ENCODE measurements around the gene PGS1.

DNA sequence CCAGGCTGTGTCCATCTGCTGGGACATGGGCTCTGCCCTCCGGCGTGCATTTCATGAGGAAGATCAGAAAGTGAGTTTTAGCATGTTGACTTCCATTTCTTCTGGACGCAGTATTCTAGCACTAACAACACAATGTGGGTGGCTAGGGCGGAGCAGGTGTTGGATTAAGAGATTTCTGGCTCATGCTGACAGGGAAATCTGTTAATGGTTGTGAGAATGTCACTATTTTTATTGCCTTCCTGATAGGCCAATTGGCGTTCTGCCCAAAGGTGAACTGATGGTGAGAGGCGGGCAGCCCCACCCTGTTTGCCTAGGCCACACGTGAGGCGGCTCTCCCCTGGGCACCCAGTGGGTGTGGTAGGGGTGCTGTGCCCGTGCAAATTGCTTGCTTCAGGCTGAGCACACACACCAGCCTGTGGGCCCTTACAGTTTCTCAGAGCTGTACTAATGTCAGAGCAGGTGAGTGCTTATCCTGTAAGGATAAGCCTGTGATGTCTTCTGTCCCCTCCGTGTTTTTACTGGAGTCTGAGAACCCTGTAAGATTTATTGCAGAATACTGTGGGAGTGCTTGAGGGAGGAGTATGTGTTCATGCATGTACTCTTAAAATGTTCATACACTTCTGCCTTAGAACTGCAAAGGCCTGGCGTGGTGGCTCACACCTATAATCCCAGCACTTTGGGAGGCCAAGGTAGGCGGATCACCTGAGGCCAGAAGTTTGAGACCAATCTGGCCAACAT is 30.9 kb downstream of the PGS1 start:
- TF ChIP-seq, protein P1, sequence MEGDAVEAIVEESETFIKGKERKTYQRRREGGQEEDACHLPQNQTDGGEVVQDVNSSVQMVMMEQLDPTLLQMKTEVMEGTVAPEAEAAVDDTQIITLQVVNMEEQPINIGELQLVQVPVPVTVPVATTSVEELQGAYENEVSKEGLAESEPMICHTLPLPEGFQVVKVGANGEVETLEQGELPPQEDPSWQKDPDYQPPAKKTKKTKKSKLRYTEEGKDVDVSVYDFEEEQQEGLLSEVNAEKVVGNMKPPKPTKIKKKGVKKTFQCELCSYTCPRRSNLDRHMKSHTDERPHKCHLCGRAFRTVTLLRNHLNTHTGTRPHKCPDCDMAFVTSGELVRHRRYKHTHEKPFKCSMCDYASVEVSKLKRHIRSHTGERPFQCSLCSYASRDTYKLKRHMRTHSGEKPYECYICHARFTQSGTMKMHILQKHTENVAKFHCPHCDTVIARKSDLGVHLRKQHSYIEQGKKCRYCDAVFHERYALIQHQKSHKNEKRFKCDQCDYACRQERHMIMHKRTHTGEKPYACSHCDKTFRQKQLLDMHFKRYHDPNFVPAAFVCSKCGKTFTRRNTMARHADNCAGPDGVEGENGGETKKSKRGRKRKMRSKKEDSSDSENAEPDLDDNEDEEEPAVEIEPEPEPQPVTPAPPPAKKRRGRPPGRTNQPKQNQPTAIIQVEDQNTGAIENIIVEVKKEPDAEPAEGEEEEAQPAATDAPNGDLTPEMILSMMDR (IDR thresholded peaks at IDR 0.05; ENCODE audit: low read depth, low read length), result no peak
- no peak for TF ChIP-seq POLR2A (IDR thresholded peaks at IDR 0.05; ENCODE audit: extremely low read depth, insufficient read length)
- TF ChIP-seq MYC (IDR thresholded peaks at IDR 0.05; ENCODE audit: low read depth, low read length), result no peak
- TF ChIP-seq, protein P2, sequence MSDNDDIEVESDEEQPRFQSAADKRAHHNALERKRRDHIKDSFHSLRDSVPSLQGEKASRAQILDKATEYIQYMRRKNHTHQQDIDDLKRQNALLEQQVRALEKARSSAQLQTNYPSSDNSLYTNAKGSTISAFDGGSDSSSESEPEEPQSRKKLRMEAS (IDR thresholded peaks at IDR 0.05; ENCODE audit: low read depth, low read length), result no peak
